PFSK-1 (cell line): ENCODE data around the gene MSH5.

ENCODE experiments used
- POLR2AphosphoS5 ChIP-seq: IDR thresholded peaks from 2 replicates; pipeline ENCODE4 v1.6.1; 2012; ENCODE audit warnings: low read depth, mild to moderate bottlenecking, control low read depth, low read length, moderate library complexity
- SIN3A ChIP-seq: IDR thresholded peaks from 2 replicates; pipeline ENCODE4 v1.6.1; 2012; ENCODE audit warnings: mild to moderate bottlenecking, low read length, moderate library complexity, borderline replicate concordance; ENCODE audit not compliant: insufficient read depth
- TF ChIP-seq, protein P1 (sequence below), 2 experiments: IDR thresholded peaks; 2 replicates each; pipeline versions ENCODE4 v1.6.1 to v1.8.0; 2011 to 2012; ENCODE audit warnings: low read depth in 2 of 2, low read length in 2 of 2, control low read depth in 1 of 2, inconsistent platforms in 1 of 2, mild to moderate bottlenecking in 1 of 2, moderate library complexity in 1 of 2; ENCODE audit not compliant: insufficient read depth in 1 of 2

DNA sequence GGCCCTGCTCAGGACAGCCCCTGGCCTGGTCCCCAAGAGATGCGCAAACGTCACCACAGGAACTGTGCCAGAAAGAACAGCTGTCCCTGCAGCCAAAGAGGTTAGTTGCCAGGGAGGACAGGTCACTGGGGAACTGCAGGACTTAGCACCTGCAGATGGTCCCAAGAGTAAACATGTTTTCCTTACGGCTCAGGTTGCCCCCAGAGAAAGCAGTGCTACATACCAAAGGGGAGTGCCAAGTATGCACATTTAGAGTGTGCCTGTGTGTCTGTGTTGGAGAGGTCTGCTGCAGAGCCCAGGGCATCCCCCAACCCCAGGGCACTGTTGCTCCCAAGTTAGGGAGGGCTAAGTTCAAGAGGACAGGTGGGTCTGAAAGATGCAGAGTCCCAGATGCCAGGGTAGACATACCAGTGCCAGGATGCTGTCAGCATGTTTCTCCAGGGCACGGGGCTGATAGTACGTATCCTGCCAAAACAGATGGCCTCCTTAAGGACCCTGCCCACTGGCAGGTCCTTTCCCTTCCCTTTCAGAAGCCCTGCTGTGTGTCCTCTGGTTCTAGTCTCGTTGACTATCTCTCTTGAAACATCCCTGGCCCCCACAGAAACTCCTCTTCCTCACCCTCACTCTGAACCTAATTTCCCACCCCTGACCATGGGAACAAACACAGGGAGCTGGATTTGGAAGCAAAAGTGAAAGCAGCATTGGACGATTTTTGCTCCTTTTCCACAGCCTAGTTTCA, 38.0 kb upstream of the MSH5 start:
- TF ChIP-seq, protein P1, sequence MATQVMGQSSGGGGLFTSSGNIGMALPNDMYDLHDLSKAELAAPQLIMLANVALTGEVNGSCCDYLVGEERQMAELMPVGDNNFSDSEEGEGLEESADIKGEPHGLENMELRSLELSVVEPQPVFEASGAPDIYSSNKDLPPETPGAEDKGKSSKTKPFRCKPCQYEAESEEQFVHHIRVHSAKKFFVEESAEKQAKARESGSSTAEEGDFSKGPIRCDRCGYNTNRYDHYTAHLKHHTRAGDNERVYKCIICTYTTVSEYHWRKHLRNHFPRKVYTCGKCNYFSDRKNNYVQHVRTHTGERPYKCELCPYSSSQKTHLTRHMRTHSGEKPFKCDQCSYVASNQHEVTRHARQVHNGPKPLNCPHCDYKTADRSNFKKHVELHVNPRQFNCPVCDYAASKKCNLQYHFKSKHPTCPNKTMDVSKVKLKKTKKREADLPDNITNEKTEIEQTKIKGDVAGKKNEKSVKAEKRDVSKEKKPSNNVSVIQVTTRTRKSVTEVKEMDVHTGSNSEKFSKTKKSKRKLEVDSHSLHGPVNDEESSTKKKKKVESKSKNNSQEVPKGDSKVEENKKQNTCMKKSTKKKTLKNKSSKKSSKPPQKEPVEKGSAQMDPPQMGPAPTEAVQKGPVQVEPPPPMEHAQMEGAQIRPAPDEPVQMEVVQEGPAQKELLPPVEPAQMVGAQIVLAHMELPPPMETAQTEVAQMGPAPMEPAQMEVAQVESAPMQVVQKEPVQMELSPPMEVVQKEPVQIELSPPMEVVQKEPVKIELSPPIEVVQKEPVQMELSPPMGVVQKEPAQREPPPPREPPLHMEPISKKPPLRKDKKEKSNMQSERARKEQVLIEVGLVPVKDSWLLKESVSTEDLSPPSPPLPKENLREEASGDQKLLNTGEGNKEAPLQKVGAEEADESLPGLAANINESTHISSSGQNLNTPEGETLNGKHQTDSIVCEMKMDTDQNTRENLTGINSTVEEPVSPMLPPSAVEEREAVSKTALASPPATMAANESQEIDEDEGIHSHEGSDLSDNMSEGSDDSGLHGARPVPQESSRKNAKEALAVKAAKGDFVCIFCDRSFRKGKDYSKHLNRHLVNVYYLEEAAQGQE (IDR thresholded peaks at IDR 0.05; ENCODE audit: insufficient read depth in 1 of 2, low read depth in 2 of 2, low read length in 2 of 2), result no peak
- TF ChIP-seq POLR2AphosphoS5, result no peak
- no peak for TF ChIP-seq SIN3A
